Measurements from ENCODE around the gene AFF3.

Gene AFF3

GRCh38 chr2:100039291-100039980, 103.0 kb downstream of the AFF3 start:
- no peak overlapping the region for H3K4me3 ChIP-seq (ENCODE audit: low read depth, low read length)
- TF ChIP-seq, protein P1, sequence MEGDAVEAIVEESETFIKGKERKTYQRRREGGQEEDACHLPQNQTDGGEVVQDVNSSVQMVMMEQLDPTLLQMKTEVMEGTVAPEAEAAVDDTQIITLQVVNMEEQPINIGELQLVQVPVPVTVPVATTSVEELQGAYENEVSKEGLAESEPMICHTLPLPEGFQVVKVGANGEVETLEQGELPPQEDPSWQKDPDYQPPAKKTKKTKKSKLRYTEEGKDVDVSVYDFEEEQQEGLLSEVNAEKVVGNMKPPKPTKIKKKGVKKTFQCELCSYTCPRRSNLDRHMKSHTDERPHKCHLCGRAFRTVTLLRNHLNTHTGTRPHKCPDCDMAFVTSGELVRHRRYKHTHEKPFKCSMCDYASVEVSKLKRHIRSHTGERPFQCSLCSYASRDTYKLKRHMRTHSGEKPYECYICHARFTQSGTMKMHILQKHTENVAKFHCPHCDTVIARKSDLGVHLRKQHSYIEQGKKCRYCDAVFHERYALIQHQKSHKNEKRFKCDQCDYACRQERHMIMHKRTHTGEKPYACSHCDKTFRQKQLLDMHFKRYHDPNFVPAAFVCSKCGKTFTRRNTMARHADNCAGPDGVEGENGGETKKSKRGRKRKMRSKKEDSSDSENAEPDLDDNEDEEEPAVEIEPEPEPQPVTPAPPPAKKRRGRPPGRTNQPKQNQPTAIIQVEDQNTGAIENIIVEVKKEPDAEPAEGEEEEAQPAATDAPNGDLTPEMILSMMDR (IDR thresholded peaks at IDR 0.05; ENCODE audit: borderline replicate concordance, insufficient read depth, low read depth, low read length) = no peak

GRCh38 chr2:100038011-100038410, 104.4 kb downstream of the AFF3 start:
- no peak overlapping the region for H3K4me3 ChIP-seq (ENCODE audit: low read depth, low read length)
- TF ChIP-seq, protein P1 (IDR thresholded peaks at IDR 0.05; ENCODE audit: borderline replicate concordance, insufficient read depth, low read depth, low read length) = no peak

DNA sequence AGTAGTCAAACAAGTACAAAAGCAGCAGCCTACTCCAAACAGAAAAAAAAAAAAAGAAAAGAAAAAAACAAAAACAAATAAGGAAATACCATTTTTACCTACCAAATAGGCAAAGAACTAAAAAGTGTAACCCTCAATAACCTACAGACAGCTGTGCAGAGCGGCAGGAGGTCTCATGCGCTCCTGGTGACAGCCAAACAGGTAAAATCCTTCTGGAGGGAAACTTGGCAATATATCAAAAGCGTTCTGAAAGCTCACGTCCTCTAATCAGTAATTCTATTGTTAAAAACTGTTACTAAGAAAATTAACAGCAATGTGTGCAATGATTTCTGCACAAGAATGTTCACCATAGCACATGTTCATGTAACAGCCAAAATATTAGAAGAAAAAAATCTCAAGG, 105.6 kb downstream of the AFF3 start:
- TF ChIP-seq, protein P1 (IDR thresholded peaks at IDR 0.05; ENCODE audit: borderline replicate concordance, insufficient read depth, low read depth, low read length) = no peak
- no peak overlapping the region for H3K4me3 ChIP-seq (ENCODE audit: low read depth, low read length)

DNA sequence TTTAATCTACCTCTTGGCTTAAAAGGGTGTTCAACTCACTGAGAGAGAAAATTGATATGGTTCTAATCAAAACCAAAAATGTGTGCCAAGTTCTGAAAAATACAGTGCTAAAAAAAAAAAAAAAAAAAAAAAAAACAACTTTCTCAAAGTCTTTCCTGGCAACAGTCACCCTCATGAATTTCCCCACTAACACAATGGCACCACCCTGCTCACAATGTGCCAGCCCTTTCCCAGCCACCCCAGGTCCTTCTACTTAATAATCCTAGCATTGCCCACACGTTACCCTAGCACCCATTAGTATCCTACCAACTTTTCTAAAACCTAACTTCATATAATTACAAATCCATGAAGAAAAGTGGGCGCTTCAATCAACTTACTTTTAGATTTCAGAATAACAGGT, 106.4 kb downstream of the AFF3 start:
- TF ChIP-seq, protein P1 (IDR thresholded peaks at IDR 0.05; ENCODE audit: borderline replicate concordance, insufficient read depth, low read depth, low read length) = no peak
- H3K4me3 ChIP-seq (ENCODE audit: low read depth, low read length) = no peak overlapping the region

GRCh38 chr2:100034431-100034830, 108.0 kb downstream of the AFF3 start:
- TF ChIP-seq, protein P1 (IDR thresholded peaks at IDR 0.05; ENCODE audit: borderline replicate concordance, insufficient read depth, low read depth, low read length) = no peak
- no peak overlapping the region for H3K4me3 ChIP-seq (ENCODE audit: low read depth, low read length)

DNA sequence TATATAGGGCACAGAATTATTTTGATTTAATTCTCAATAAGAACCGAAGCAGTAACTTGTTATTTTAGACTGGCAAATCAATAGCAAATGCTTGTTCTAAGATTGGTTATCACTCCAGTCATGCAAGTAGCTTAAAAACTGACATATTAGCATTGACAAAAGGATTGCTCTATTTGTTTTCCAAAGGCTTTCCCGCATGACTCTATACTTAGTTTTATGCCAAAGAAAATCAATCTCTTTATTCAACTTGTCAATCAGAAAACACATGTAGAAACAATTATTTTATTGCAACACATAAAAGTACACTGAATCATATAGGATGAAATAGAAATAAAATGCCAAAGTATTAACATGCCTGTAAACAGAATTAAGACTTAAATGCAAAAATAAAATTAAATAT, 108.4 kb downstream of the AFF3 start:
- TF ChIP-seq, protein P1 (IDR thresholded peaks at IDR 0.05; ENCODE audit: borderline replicate concordance, insufficient read depth, low read depth, low read length) = no peak
- no peak overlapping the region for H3K4me3 ChIP-seq (ENCODE audit: low read depth, low read length)

DNA sequence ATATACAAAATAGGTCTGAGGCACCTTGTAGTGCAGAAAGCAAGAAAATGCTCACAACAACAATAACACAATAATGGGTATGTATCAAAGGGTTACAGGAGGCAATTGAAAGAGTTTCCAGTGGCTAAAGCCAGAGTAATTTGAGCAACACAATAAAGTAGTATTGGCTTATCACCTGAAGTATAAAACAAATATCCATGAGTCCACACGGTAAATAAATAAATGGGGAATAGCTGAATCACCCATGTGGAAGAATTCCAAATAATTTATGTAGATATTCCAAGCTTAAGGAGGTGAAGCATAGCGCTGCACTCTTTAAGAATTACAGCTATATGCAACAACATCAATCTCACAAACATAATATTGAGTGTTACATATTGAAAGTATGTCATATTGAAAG, 110.8 kb downstream of the AFF3 start:
- TF ChIP-seq, protein P1 (IDR thresholded peaks at IDR 0.05; ENCODE audit: borderline replicate concordance, insufficient read depth, low read depth, low read length) = no peak

More for the DNA sequence above, 110.8 kb downstream of the AFF3 start:
- H3K4me3 ChIP-seq (ENCODE audit: low read depth, low read length) = no peak overlapping the region

Data from GM12875 (cell line).